PC-3 (cell line): Measurements from ENCODE around the gene TPST2. TPM values are rescaled to one million over a fixed set of nuclear protein-coding genes. Genes with fewer than 3 reads are reported as not detected.

ENCODE experiments used
- ATAC-seq: fragments of 200-7000 bp; cut with Tn5 transposase; 2 replicates; pipeline ENCODE4 v1.9.1; 2020; ENCODE audit warnings: mild to moderate bottlenecking, moderate library complexity
- BruUV-seq: library from RNA; stranded (reverse); fragments of 400-500 nt; replicated peaks from 2 replicates; lab custom pipeline; 2021; lab: Mats Ljungman, UMichigan
- CTCF ChIA-PET: fragments of 300-600 bp; sonication (Branson Sonifier 250); formaldehyde crosslinking; loops from one replicate; lab custom pipeline; 2022; ENCODE audit warnings: antibody characterized with exemption; lab: Charles Lee
- POLR2A ChIA-PET: fragments of 300-600 bp; sonication (Branson Sonifier 250); formaldehyde crosslinking; loops from one replicate; lab custom pipeline; 2022; ENCODE audit warnings: antibody characterized with exemption; ENCODE audit not compliant: unreplicated experiment; lab: Charles Lee
- DNase-seq: peaks from one replicate; pipeline ENCODE4 v3.0.0-alpha.2; 2015
- H2AFZ ChIP-seq: fragments of 300-600 bp; sonication (generic); 2 replicates; pipeline ENCODE4 v1.6.0; 2016; ENCODE audit warnings: antibody characterized with exemption, low read length
- H3F3A ChIP-seq: fragments of 300-600 bp; sonication (generic); one replicate; pipeline ENCODE4 v1.6.0; 2017; ENCODE audit warnings: antibody characterized with exemption, low read length, control low read depth, mild to moderate bottlenecking; ENCODE audit not compliant: unreplicated experiment
- H3K27ac ChIP-seq: fragments of 300-600 bp; sonication (generic); 2 replicates; pipeline ENCODE4 v1.5.1; 2016; ENCODE audit warnings: mild to moderate bottlenecking, low read length
- H3K27me3 ChIP-seq: fragments of 300-600 bp; sonication (generic); 2 replicates; pipeline ENCODE4 v1.6.1; 2016; ENCODE audit warnings: low read length, mixed read lengths
- H3K36me3 ChIP-seq: fragments of 300-600 bp; sonication (generic); 2 replicates; pipeline ENCODE4 v1.6.1; 2016; ENCODE audit warnings: low read depth, mixed run types, low read length, mixed read lengths
- H3K4me1 ChIP-seq: fragments of 300-600 bp; sonication (generic); 2 replicates; pipeline ENCODE4 v1.5.1; 2016; ENCODE audit warnings: low read length; ENCODE audit not compliant: insufficient read depth
- H3K4me2 ChIP-seq: fragments of 300-600 bp; sonication (generic); 2 replicates; pipeline ENCODE4 v1.6.0; 2016; ENCODE audit warnings: low read length
- H3K4me3 ChIP-seq: fragments of 300-600 bp; sonication (generic); 2 replicates; pipeline ENCODE4 v1.5.1; 2016; ENCODE audit warnings: mild to moderate bottlenecking, low read length, mixed read lengths
- H3K79me2 ChIP-seq: fragments of 300-600 bp; sonication (generic); 2 replicates; pipeline ENCODE4 v1.6.1; 2017; ENCODE audit warnings: low read length, mixed read lengths
- H3K9ac ChIP-seq: fragments of 300-600 bp; sonication (generic); 2 replicates; pipeline ENCODE4 v1.6.0; 2016; ENCODE audit warnings: mild to moderate bottlenecking, low read length
- H3K9me2 ChIP-seq: fragments of 300-600 bp; sonication (generic); replicated peaks from 2 replicates; pipeline ENCODE4 v1.6.1; 2016; ENCODE audit warnings: mixed run types, low read length, mixed read lengths
- H3K9me3 ChIP-seq: fragments of 300-600 bp; sonication (generic); 2 replicates; pipeline ENCODE4 v1.6.1; 2016; ENCODE audit warnings: low read length, mixed read lengths
- H4K20me1 ChIP-seq: fragments of 300-600 bp; sonication (generic); 2 replicates; pipeline ENCODE4 v1.6.1; 2016; ENCODE audit warnings: low read length, mixed read lengths
- EZH2 ChIP-seq: fragments of 300-600 bp; sonication (generic); IDR thresholded peaks from one replicate; pipeline ENCODE4 v1.6.1; 2017; ENCODE audit warnings: antibody characterized with exemption, mild to moderate bottlenecking, low read length; ENCODE audit not compliant: unreplicated experiment
- EZH2phosphoT487 ChIP-seq: fragments of 300-600 bp; sonication (generic); IDR thresholded peaks from 2 replicates; pipeline ENCODE4 v1.6.1; 2018; ENCODE audit warnings: mild to moderate bottlenecking, antibody characterized with exemption, low read length, borderline replicate concordance
- intact Hi-C: fragments of 100-400 bp; cut with micrococcal nuclease; formaldehyde crosslinking; loops from 2 replicates; pipeline ENCODE4 v1.9.0; 2023
- total RNA-seq: library from RNA; depleted of rRNA; stranded (reverse); fragments of >200 nt; gene quantifications from 2 replicates; pipeline ENCODE4 v1.2.3, GENCODE V29; 2014
- TF ChIP-seq, protein P1 (sequence below): fragments of 300-600 bp; sonication (generic); conservative IDR thresholded peaks from 2 replicates; pipeline ENCODE4 v1.5.1; 2017; ENCODE audit warnings: antibody characterized with exemption, low read depth, mild to moderate bottlenecking, low read length

Gene TPST2
- total RNA-seq, 1 experiment from 2014 or later, result 8.1 TPM

GRCh38 chr22:26576026-26576680 is 13.8 kb downstream of the TPST2 start:
- intact Hi-C loops, result no loop called here
- CTCF ChIA-PET, result no interaction called here
- POLR2A ChIA-PET, result no interaction called here
- Histone ChIP-seq H3K4me3 (no peak overlapping the region), H3F3A (no peaks in the 10 kb centered on the region), H3K9me3 (no peaks in the 10 kb centered on the region), H3K79me2 (no peaks in the 10 kb centered on the region), H3K4me2 (no peak overlapping the region), H3K27me3 (no peaks in the 10 kb centered on the region), H3K27ac (no peak overlapping the region), H3K36me3 (no peaks in the 10 kb centered on the region), H3K4me1 (no peaks in the 10 kb centered on the region), H3K9me2 (no peaks in the 10 kb centered on the region), H4K20me1 (no peaks in the 10 kb centered on the region), H2AFZ (no peak overlapping the region), H3K9ac (no peak overlapping the region)
- no TSS peak for BruUV-seq
- DNase-seq (no peak), ATAC-seq (no peak)
- TF ChIP-seq EZH2phosphoT487 (no peak), EZH2 (no peak)
- TF ChIP-seq, protein P1, sequence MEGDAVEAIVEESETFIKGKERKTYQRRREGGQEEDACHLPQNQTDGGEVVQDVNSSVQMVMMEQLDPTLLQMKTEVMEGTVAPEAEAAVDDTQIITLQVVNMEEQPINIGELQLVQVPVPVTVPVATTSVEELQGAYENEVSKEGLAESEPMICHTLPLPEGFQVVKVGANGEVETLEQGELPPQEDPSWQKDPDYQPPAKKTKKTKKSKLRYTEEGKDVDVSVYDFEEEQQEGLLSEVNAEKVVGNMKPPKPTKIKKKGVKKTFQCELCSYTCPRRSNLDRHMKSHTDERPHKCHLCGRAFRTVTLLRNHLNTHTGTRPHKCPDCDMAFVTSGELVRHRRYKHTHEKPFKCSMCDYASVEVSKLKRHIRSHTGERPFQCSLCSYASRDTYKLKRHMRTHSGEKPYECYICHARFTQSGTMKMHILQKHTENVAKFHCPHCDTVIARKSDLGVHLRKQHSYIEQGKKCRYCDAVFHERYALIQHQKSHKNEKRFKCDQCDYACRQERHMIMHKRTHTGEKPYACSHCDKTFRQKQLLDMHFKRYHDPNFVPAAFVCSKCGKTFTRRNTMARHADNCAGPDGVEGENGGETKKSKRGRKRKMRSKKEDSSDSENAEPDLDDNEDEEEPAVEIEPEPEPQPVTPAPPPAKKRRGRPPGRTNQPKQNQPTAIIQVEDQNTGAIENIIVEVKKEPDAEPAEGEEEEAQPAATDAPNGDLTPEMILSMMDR, result no peak

GRCh38 chr22:26574001-26574723 is 15.8 kb downstream of the TPST2 start:
- DNase-seq (no peak), ATAC-seq (no peak)
- TF ChIP-seq EZH2phosphoT487 (no peak), EZH2 (no peak)
- TF ChIP-seq, protein P1, result no peak
- Histone ChIP-seq H3K27ac (no peak overlapping the region), H2AFZ (no peak overlapping the region), H3K36me3 (no peaks in the 10 kb centered on the region), H3K4me3 (no peak overlapping the region), H3K9me3 (no peaks in the 10 kb centered on the region), H3K4me1 (no peaks in the 10 kb centered on the region), H3K9me2 (no peaks in the 10 kb centered on the region), H3K27me3 (no peaks in the 10 kb centered on the region), H4K20me1 (no peaks in the 10 kb centered on the region), H3K79me2 (no peaks in the 10 kb centered on the region), H3K9ac (no peak overlapping the region), H3F3A (no peaks in the 10 kb centered on the region), H3K4me2 (no peak overlapping the region)
- BruUV-seq, result no TSS peak
- intact Hi-C loops, result no loop called here
- ChIA-PET CTCF (no interaction called here), POLR2A (no interaction called here)

- TF ChIP-seq EZH2phosphoT487 (no peak), EZH2 (no peak)
- TF ChIP-seq, protein P1, result no peak
- H3K36me3 ChIP-seq, result no peaks in the 10 kb centered on the region
- H3K9me2 ChIP-seq, result no peaks in the 10 kb centered on the region
- H2AFZ ChIP-seq, result no peak overlapping the region
- CTCF ChIA-PET, result no interaction called here
- intact Hi-C loops, result no loop called here
- no peaks in the 10 kb centered on the region for H3F3A ChIP-seq
- no peaks in the 10 kb centered on the region for H3K79me2 ChIP-seq
- no peaks in the 10 kb centered on the region for H3K4me1 ChIP-seq
- no TSS peak for BruUV-seq
- H3K4me3 ChIP-seq, result no peak overlapping the region
- POLR2A ChIA-PET, result no interaction called here
- H3K4me2 ChIP-seq, result no peak overlapping the region
- no peak overlapping the region for H3K9ac ChIP-seq
- ATAC-seq (no peak), DNase-seq (no peak)
- H3K27ac ChIP-seq, result no peak overlapping the region
- H4K20me1 ChIP-seq, result no peaks in the 10 kb centered on the region
- H3K27me3 ChIP-seq, result no peaks in the 10 kb centered on the region
- no peaks in the 10 kb centered on the region for H3K9me3 ChIP-seq
These were observed 16.8 kb downstream of the TPST2 start for GRCh38 chr22:26573026-26573662.
